Measurements from ENCODE around the gene SLC22A1.

The SLC22A1 gene

DNA sequence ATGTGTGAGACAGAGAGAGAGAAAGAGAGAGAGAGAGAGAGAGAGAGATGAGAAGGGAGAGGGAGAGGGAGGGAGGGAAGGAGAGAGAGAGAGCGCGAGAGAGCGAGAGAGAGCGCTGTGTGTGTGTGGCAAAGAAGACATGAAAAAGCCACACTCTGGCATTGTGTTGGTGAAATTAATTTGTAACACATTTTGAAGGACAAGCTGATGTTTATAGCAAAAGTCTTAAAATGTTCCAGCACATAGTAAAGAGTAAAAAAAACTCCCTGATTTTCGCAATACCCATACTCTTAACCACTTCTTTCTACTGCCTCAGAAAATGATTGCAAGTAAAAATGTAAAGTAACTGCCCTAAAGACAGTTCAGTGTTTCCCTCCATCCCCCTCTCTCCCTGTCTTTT is 56.7 kb downstream of the SLC22A1 start:
- Histone ChIP-seq H3K36me3 (ENCODE audit: control insufficient read depth in 2 of 2, insufficient read depth in 2 of 2, low read length in 2 of 2) (no peaks in the 10 kb centered on the region), H3K4me1 (ENCODE audit: control insufficient read depth, insufficient read depth, low read length) (no peaks in the 10 kb centered on the region), H3K9me3 (ENCODE audit: control insufficient read depth in 2 of 2, low read length in 2 of 2) (no peaks in the 10 kb centered on the region), H3K27me3 (ENCODE audit: control insufficient read depth in 1 of 2, insufficient read depth in 2 of 2, low read length in 2 of 2) (no peaks in the 10 kb centered on the region), H3K4me3 (ENCODE audit: low read length in 2 of 2) (no peak overlapping the region), H3K9ac (ENCODE audit: low read length in 2 of 2) (no peak overlapping the region), H3K27ac (ENCODE audit: low read length) (no peak overlapping the region)

DNA sequence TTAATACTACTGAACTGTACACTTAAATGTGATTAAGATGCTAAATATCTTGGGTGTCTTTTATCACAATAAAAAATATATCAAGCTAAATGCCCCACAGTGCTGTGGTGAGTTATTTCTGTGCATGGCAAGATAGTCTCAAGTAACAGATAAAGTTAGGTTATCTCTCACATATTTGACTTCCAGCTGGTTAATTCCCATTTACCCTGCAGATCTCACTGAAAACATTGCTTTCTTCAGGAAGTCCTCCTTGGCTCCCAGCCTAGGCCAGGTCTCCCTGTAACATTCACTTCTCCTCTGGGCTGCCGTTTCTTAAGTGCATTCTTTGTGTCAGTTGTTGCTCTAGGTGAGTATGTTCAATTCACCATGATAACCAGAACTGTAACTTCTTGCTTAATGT is 59.1 kb downstream of the SLC22A1 start:
- Histone ChIP-seq H3K27me3 (ENCODE audit: control insufficient read depth in 1 of 2, insufficient read depth in 2 of 2, low read length in 2 of 2) (no peaks in the 10 kb centered on the region), H3K9ac (ENCODE audit: low read length in 2 of 2) (no peak overlapping the region), H3K9me3 (ENCODE audit: control insufficient read depth in 2 of 2, low read length in 2 of 2) (no peaks in the 10 kb centered on the region), H3K27ac (ENCODE audit: low read length) (no peak overlapping the region), H3K4me1 (ENCODE audit: control insufficient read depth, insufficient read depth, low read length) (no peaks in the 10 kb centered on the region), H3K36me3 (ENCODE audit: control insufficient read depth in 2 of 2, insufficient read depth in 2 of 2, low read length in 2 of 2) (no peaks in the 10 kb centered on the region), H3K4me3 (ENCODE audit: low read length in 2 of 2) (no peak overlapping the region)

DNA sequence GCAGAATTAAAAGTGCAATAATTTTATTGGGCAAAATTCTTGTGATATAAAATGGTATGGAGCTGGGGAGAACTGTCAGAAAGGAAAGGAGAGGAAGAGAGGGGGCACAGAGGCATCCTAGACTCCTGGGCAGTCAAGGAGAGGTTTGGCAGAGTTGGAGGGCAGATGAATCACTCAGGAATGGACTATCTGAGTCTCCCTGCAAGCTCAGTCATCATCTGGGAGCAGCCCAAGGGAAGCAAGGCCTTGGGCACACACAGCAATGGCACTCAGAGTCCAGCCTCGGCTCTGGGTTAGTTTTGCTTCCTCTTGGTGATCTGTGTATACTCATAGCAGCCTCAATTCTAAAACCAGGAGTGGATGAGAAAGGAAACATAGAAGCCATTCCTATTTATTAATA is 67.2 kb downstream of the SLC22A1 start:
- H3K27me3 ChIP-seq (ENCODE audit: control insufficient read depth in 1 of 2, insufficient read depth in 2 of 2, low read length in 2 of 2), result no peaks in the 10 kb centered on the region
- H3K36me3 ChIP-seq (ENCODE audit: control insufficient read depth in 2 of 2, insufficient read depth in 2 of 2, low read length in 2 of 2), result no peaks in the 10 kb centered on the region
- no peak overlapping the region for H3K9ac ChIP-seq (ENCODE audit: low read length in 2 of 2)
- no peak overlapping the region for H3K4me3 ChIP-seq (ENCODE audit: low read length in 2 of 2)
- no peak overlapping the region for H3K27ac ChIP-seq (ENCODE audit: low read length)
- no peaks in the 10 kb centered on the region for H3K4me1 ChIP-seq (ENCODE audit: control insufficient read depth, insufficient read depth, low read length)
- peaks cover 0 to 3% of the 10 kb centered on the region in 2 donors for H3K9me3 ChIP-seq (ENCODE audit: control insufficient read depth in 2 of 2, low read length in 2 of 2)

DNA sequence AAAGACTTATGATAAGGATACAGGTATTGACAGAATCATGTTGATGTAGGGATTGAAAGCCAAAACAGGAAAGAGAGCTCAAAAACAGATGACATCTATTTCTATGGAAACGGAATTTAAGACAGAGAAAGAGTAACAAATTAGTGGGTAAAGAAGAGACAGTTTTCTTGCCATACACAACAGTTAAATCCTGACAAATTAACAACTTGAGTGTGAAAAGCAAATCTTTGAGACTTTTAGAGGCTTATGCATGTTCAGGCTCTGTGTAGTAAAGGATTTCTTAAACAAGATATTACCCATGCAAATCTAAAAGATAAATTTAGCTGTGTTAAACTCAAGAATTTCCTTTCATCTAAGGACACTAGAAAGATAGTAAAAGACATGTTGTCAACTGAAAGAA is 68.5 kb downstream of the SLC22A1 start:
- H3K27me3 ChIP-seq (ENCODE audit: control insufficient read depth in 1 of 2, insufficient read depth in 2 of 2, low read length in 2 of 2), result no peaks in the 10 kb centered on the region
- no peak overlapping the region for H3K4me3 ChIP-seq (ENCODE audit: low read length in 2 of 2)
- H3K36me3 ChIP-seq (ENCODE audit: control insufficient read depth in 2 of 2, insufficient read depth in 2 of 2, low read length in 2 of 2), result no peaks in the 10 kb centered on the region
- H3K9ac ChIP-seq (ENCODE audit: low read length in 2 of 2), result no peak overlapping the region
- no peaks in the 10 kb centered on the region for H3K4me1 ChIP-seq (ENCODE audit: control insufficient read depth, insufficient read depth, low read length)
- H3K9me3 ChIP-seq (ENCODE audit: control insufficient read depth in 2 of 2, low read length in 2 of 2), result peaks cover 3% of the 10 kb centered on the region in 2 donors
- H3K27ac ChIP-seq (ENCODE audit: low read length), result no peak overlapping the region

DNA sequence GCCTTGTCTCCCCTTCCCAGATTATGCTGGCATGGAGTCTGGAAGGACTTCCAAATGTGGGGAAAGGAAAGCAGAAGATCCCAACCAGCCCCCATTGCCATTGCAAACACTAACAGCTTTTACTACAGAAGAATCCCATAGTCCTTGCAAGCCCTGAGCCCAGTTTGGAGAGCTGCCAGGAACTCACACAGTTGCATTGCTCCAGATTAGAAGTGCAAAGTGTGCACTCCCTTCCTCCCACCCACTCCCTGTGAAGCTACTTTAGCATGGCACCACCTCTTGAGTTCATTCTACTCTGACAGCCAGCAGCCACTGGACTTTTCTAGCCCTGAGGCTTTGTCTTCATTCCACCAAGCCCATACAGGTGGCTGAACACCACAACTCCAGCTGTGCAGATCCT is 69.4 kb downstream of the SLC22A1 start:
- H3K9ac ChIP-seq (ENCODE audit: low read length in 2 of 2), result no peak overlapping the region
- no peaks in the 10 kb centered on the region for H3K27me3 ChIP-seq (ENCODE audit: control insufficient read depth in 1 of 2, insufficient read depth in 2 of 2, low read length in 2 of 2)
- H3K4me3 ChIP-seq (ENCODE audit: low read length in 2 of 2), result no peak overlapping the region
- peaks cover 3% of the 10 kb centered on the region in 2 donors for H3K9me3 ChIP-seq (ENCODE audit: control insufficient read depth in 2 of 2, low read length in 2 of 2)
- H3K4me1 ChIP-seq (ENCODE audit: control insufficient read depth, insufficient read depth, low read length), result no peaks in the 10 kb centered on the region
- H3K27ac ChIP-seq (ENCODE audit: low read length), result no peak overlapping the region
- no peaks in the 10 kb centered on the region for H3K36me3 ChIP-seq (ENCODE audit: control insufficient read depth in 2 of 2, insufficient read depth in 2 of 2, low read length in 2 of 2)

DNA sequence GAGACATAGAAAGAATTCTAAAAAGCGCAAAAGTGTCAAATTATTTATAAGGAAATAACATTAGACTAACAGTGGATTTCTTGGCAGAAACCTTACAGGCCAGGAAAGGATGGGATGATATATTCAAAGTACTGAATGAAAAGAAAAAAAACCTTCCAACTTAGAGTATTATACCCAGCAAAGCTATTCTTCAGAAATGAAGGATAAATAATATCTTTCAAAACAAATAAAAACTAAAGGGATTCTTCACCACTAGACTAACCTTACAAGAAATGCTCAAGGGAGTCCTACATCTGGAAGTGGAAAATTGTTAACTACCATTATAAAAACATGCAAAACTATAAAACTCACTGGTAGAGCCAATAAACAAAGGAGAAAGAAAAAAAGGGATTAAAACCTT is 71.2 kb downstream of the SLC22A1 start:
- no peak overlapping the region for H3K4me3 ChIP-seq (ENCODE audit: low read length in 2 of 2)
- no peaks in the 10 kb centered on the region for H3K36me3 ChIP-seq (ENCODE audit: control insufficient read depth in 2 of 2, insufficient read depth in 2 of 2, low read length in 2 of 2)
- H3K9ac ChIP-seq (ENCODE audit: low read length in 2 of 2), result no peak overlapping the region
- no peaks in the 10 kb centered on the region for H3K27me3 ChIP-seq (ENCODE audit: control insufficient read depth in 1 of 2, insufficient read depth in 2 of 2, low read length in 2 of 2)
- no peak overlapping the region for H3K27ac ChIP-seq (ENCODE audit: low read length)
- H3K9me3 ChIP-seq (ENCODE audit: control insufficient read depth in 2 of 2, low read length in 2 of 2), result peaks cover 3 to 5% of the 10 kb centered on the region in 2 donors
- H3K4me1 ChIP-seq (ENCODE audit: control insufficient read depth, insufficient read depth, low read length), result no peaks in the 10 kb centered on the region

DNA sequence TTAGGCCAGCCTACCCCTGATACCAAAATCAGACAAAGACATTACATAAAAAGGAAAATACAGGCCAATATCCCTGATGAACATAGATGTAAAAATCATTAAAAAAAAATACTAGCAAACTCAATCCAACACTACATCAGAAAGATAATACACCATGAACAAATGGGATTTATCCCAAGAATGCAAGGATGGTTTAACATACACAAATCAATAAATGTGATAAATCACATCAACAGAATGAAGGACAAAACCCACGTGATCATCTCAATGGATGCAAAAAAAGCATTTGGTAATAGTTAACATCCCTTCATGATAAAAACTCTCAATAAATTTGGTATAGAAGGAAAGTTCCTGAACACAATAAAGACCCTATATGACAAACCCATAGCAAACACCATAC is 73.2 kb downstream of the SLC22A1 start:
- no peak overlapping the region for H3K27ac ChIP-seq (ENCODE audit: low read length)
- H3K9me3 ChIP-seq (ENCODE audit: control insufficient read depth in 2 of 2, low read length in 2 of 2), result peaks cover 3 to 5% of the 10 kb centered on the region in 2 donors
- H3K9ac ChIP-seq (ENCODE audit: low read length in 2 of 2), result no peak overlapping the region
- H3K4me3 ChIP-seq (ENCODE audit: low read length in 2 of 2), result no peak overlapping the region
- H3K4me1 ChIP-seq (ENCODE audit: control insufficient read depth, insufficient read depth, low read length), result no peaks in the 10 kb centered on the region
- H3K36me3 ChIP-seq (ENCODE audit: control insufficient read depth in 2 of 2, insufficient read depth in 2 of 2, low read length in 2 of 2), result no peaks in the 10 kb centered on the region
- no peaks in the 10 kb centered on the region for H3K27me3 ChIP-seq (ENCODE audit: control insufficient read depth in 1 of 2, insufficient read depth in 2 of 2, low read length in 2 of 2)

DNA sequence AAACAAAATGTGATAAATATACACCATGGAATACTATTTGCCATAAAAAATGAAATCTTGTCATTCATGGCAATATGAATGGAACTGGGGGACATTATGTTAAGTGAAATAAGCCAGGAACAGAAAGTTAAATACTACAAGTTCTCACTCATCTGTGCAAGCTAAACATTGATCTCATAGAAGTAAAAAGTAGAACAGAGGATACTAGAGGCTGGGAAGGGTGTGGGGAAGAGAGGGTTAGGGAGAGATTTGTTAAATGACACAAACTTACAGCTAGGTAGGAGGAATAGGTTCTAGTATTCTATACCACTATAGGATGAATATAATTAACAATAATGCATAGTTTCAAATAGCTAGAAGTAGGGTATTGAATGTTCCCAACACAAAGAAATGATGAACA is 76.0 kb downstream of the SLC22A1 start:
- no peaks in the 10 kb centered on the region for H3K36me3 ChIP-seq (ENCODE audit: control insufficient read depth in 2 of 2, insufficient read depth in 2 of 2, low read length in 2 of 2)
- peaks cover 3 to 5% of the 10 kb centered on the region in 2 donors for H3K9me3 ChIP-seq (ENCODE audit: control insufficient read depth in 2 of 2, low read length in 2 of 2)
- no peak overlapping the region for H3K4me3 ChIP-seq (ENCODE audit: low read length in 2 of 2)
- no peaks in the 10 kb centered on the region for H3K4me1 ChIP-seq (ENCODE audit: control insufficient read depth, insufficient read depth, low read length)
- H3K9ac ChIP-seq (ENCODE audit: low read length in 2 of 2), result no peak overlapping the region
- H3K27ac ChIP-seq (ENCODE audit: low read length), result no peak overlapping the region
- H3K27me3 ChIP-seq (ENCODE audit: control insufficient read depth in 1 of 2, insufficient read depth in 2 of 2, low read length in 2 of 2), result no peaks in the 10 kb centered on the region

DNA sequence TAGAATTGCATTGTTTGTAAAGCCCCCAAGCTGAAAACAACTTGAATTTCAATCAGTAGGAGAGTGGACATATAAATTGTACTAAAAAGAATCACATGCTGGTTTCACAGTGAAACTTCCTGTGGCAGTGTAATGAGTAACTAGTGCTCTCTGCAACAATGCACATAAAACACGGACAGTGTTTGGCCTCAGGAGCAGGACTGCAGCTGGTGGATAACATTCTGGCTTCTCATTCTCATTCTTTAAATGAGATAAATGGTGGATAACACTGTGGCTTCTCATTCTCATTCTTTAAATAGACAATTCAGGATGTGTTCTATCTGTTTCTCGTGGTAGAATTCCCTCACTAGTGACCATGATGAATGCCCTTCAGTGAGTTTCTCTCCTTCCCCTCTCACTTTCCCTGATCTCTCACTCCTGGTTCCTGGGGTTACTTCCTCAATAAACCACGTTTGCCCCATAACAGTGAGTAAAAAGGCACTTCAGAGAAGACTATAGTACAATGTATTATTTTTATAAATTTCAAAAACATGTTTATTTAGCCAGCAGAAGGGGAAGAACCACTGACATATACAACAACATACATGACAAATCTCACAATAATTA is 77.1 kb downstream of the SLC22A1 start:
- Histone ChIP-seq H3K9me3 (ENCODE audit: control insufficient read depth in 2 of 2, low read length in 2 of 2) (peaks cover 2 to 3% of the 10 kb centered on the region in 2 donors), H3K27me3 (ENCODE audit: control insufficient read depth in 1 of 2, insufficient read depth in 2 of 2, low read length in 2 of 2) (no peaks in the 10 kb centered on the region), H3K36me3 (ENCODE audit: control insufficient read depth in 2 of 2, insufficient read depth in 2 of 2, low read length in 2 of 2) (no peaks in the 10 kb centered on the region), H3K4me1 (ENCODE audit: control insufficient read depth, insufficient read depth, low read length) (no peaks in the 10 kb centered on the region), H3K27ac (ENCODE audit: low read length) (no peak overlapping the region), H3K4me3 (ENCODE audit: low read length in 2 of 2) (no peak overlapping the region), H3K9ac (ENCODE audit: low read length in 2 of 2) (no peak overlapping the region)

DNA sequence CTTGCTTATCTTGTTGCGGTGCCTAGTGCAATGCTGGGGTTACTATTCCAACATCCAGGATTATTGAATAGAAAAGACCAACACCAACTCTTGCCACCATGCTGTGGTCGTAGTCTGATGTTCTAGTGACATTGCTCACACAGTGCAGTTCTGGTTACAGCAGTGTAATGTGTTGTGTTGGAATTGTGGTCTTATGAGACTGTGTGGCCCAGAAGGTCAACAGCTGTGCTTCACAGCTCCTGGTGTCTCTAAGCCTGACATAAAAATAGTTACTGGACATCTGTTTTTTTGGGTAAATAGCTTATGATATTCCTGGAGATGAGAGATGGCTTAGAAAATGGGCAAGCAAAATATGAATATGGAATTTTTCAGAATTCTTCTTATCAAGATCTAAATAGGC is 79.4 kb downstream of the SLC22A1 start:
- no peak overlapping the region for H3K4me3 ChIP-seq (ENCODE audit: low read length in 2 of 2)
- H3K4me1 ChIP-seq (ENCODE audit: control insufficient read depth, insufficient read depth, low read length), result no peaks in the 10 kb centered on the region
- H3K27me3 ChIP-seq (ENCODE audit: control insufficient read depth in 1 of 2, insufficient read depth in 2 of 2, low read length in 2 of 2), result no peaks in the 10 kb centered on the region
- H3K9me3 ChIP-seq (ENCODE audit: control insufficient read depth in 2 of 2, low read length in 2 of 2), result peaks cover 0 to 2% of the 10 kb centered on the region in 2 donors
- H3K36me3 ChIP-seq (ENCODE audit: control insufficient read depth in 2 of 2, insufficient read depth in 2 of 2, low read length in 2 of 2), result no peaks in the 10 kb centered on the region
- H3K9ac ChIP-seq (ENCODE audit: low read length in 2 of 2), result no peak overlapping the region
- no peak overlapping the region for H3K27ac ChIP-seq (ENCODE audit: low read length)

DNA sequence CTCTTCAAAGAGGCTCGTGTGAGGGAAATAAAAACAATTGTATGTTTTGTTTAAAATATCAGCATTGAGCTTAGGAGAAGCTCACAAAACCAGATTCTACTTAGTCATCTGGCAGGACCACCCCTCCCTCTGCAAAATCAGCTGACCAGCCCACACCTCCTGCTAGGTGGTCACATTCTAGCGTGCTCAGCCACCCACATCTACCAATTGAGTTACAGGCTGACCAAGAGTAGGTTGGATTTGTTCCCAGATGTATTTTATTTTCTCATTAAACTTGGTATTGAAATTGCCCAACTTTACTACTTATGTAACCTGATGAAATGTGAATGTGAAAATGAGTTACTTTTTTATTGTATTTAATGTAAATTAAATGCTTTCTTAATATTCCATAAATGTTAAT is 80.8 kb downstream of the SLC22A1 start:
- H3K9me3 ChIP-seq (ENCODE audit: control insufficient read depth in 2 of 2, low read length in 2 of 2), result no peaks in the 10 kb centered on the region
- no peaks in the 10 kb centered on the region for H3K4me1 ChIP-seq (ENCODE audit: control insufficient read depth, insufficient read depth, low read length)
- no peak overlapping the region for H3K4me3 ChIP-seq (ENCODE audit: low read length in 2 of 2)
- H3K27ac ChIP-seq (ENCODE audit: low read length), result no peak overlapping the region
- no peaks in the 10 kb centered on the region for H3K27me3 ChIP-seq (ENCODE audit: control insufficient read depth in 1 of 2, insufficient read depth in 2 of 2, low read length in 2 of 2)
- no peak overlapping the region for H3K9ac ChIP-seq (ENCODE audit: low read length in 2 of 2)
- H3K36me3 ChIP-seq (ENCODE audit: control insufficient read depth in 2 of 2, insufficient read depth in 2 of 2, low read length in 2 of 2), result no peaks in the 10 kb centered on the region

Data from stomach smooth muscle (tissue), 2 donors.